Progenitor cell of endocrine pancreas (in vitro differentiated cells): ENCODE data around the gene MUC3A. TPM values are rescaled to one million over a fixed set of nuclear protein-coding genes. Genes with fewer than 3 reads are reported as not detected.

Experiments used
- DNase-seq: peaks from one replicate; pipeline ENCODE4 v3.0.0; 2021; ENCODE audit warnings: low spot score; ENCODE audit not compliant: unreplicated experiment
- H3K27ac Mint-ChIP-seq: 2 replicates; pipeline ENCODE4 v1.8.0; 2021; ENCODE audit warnings: mild to moderate bottlenecking, moderate library complexity, mixed read lengths
- H3K27me3 Mint-ChIP-seq: 2 replicates; pipeline ENCODE4 v1.8.0; 2021; ENCODE audit warnings: mixed read lengths
- H3K36me3 Mint-ChIP-seq: 2 replicates; pipeline ENCODE4 v1.8.0; 2022; ENCODE audit warnings: mixed read lengths; ENCODE audit not compliant: insufficient read depth
- H3K4me1 Mint-ChIP-seq: 2 replicates; pipeline ENCODE4 v1.8.0; 2021; ENCODE audit warnings: low read depth, mixed read lengths
- H3K4me3 Mint-ChIP-seq: 2 replicates; pipeline ENCODE4 v1.8.0; 2021; ENCODE audit warnings: low read depth, mild to moderate bottlenecking, moderate library complexity, mixed read lengths
- H3K9me3 Mint-ChIP-seq: 2 replicates; pipeline ENCODE4 v1.8.0; 2021; ENCODE audit warnings: low read depth, mixed read lengths
- CTCF ChIP-seq: fragments of 200-600 bp; sonication (generic); IDR thresholded peaks from one replicate; pipeline ENCODE4 v1.5.0; 2021; ENCODE audit warnings: antibody characterized with exemption, mild to moderate bottlenecking; ENCODE audit not compliant: unreplicated experiment
- total RNA-seq: library from RNA; stranded (reverse); gene quantifications from 2 replicates; pipeline ENCODE4 v1.2.1, GENCODE V29; 2021

MUC3A gene
- total RNA-seq, 1 donor from 2014 or later = 2.0 TPM

GRCh38 chr7:100968650-100969049 lies 19.3 kb downstream of the MUC3A start:
- no peak for DNase-seq
- no peak overlapping the region for H3K4me3 Mint-ChIP-seq
- no peak overlapping the region for H3K27ac Mint-ChIP-seq
- H3K9me3 Mint-ChIP-seq = no peaks in the 10 kb centered on the region
- peaks cover 83% of the 10 kb centered on the region for H3K27me3 Mint-ChIP-seq
- no peak for TF ChIP-seq CTCF
- H3K36me3 Mint-ChIP-seq = no peaks in the 10 kb centered on the region
- peaks cover 7% of the 10 kb centered on the region for H3K4me1 Mint-ChIP-seq

GRCh38 chr7:100969066-100969615 lies 19.8 kb downstream of the MUC3A start, which contains the start of gene MUC12:
Gene MUC12, plus strand, starts transcription at chr7:100969565. Its CDS starts 58 bp downstream, at chr7:100969623.
- Mint-ChIP-seq H3K9me3 (peaks cover 2% of the 10 kb centered on the region), H3K4me3 (no peak within 1 kb of the TSS), H3K36me3 (no peaks in the 10 kb centered on the region), H3K27me3 (peaks cover 81% of the 10 kb centered on the region), H3K4me1 (peaks cover 7% of the 10 kb centered on the region), H3K27ac (no peak within 1 kb of the TSS)
- DNase-seq = no peak
- no peak for TF ChIP-seq CTCF

GRCh38 chr7:100971111-100972001 lies 22.0 kb downstream of the MUC3A start:
- DNase-seq = no peak
- Mint-ChIP-seq H3K36me3 (no peaks in the 10 kb centered on the region), H3K4me3 (no peak overlapping the region), H3K27ac (no peak overlapping the region), H3K4me1 (peaks cover 3% of the 10 kb centered on the region), H3K9me3 (peaks cover 5% of the 10 kb centered on the region), H3K27me3 (peaks cover 75% of the 10 kb centered on the region)
- no peak for TF ChIP-seq CTCF

- Mint-ChIP-seq H3K4me1 (peaks cover 1% of the 10 kb centered on the region), H3K9me3 (peaks cover 5% of the 10 kb centered on the region), H3K27me3 (peaks cover 70% of the 10 kb centered on the region), H3K27ac (no peak overlapping the region), H3K4me3 (no peak overlapping the region), H3K36me3 (no peaks in the 10 kb centered on the region)
- DNase-seq = no peak
- TF ChIP-seq CTCF = no peak
These were observed 22.6 kb downstream of the MUC3A start for GRCh38 chr7:100972002-100972347.

GRCh38 chr7:100974021-100974420 lies 24.7 kb downstream of the MUC3A start:
- H3K4me1 Mint-ChIP-seq = no peaks in the 10 kb centered on the region
- peaks cover 5% of the 10 kb centered on the region for H3K9me3 Mint-ChIP-seq
- H3K27me3 Mint-ChIP-seq = peaks cover 49% of the 10 kb centered on the region
- DNase-seq = no peak
- H3K36me3 Mint-ChIP-seq = no peaks in the 10 kb centered on the region
- TF ChIP-seq CTCF = no peak
- no peak overlapping the region for H3K27ac Mint-ChIP-seq
- H3K4me3 Mint-ChIP-seq = no peak overlapping the region
